Mesothelial cell of epicardium (in vitro differentiated cells): ENCODE data around the gene ERGIC1. TPM values are rescaled to one million over a fixed set of nuclear protein-coding genes. Genes with fewer than 3 reads are reported as not detected.
A peak's percentile ranks its signal among the peaks of the same experiment; 100 is the strongest.

ENCODE experiments used
- DNase-seq, 2 experiments: peaks; one replicate each; pipeline ENCODE4 v3.0.0; 2021; ENCODE audit warnings: low spot score in 2 of 2; ENCODE audit not compliant: unreplicated experiment in 2 of 2
- H3K27ac Mint-ChIP-seq: 2 replicates; pipeline ENCODE4 v1.8.0; 2021; ENCODE audit warnings: mixed read lengths
- H3K27me3 Mint-ChIP-seq: 2 replicates; pipeline ENCODE4 v1.8.0; 2021; ENCODE audit warnings: low read depth, mixed read lengths
- H3K36me3 Mint-ChIP-seq: 2 replicates; pipeline ENCODE4 v1.8.0; 2021; ENCODE audit warnings: mixed read lengths
- H3K4me1 Mint-ChIP-seq: 2 replicates; pipeline ENCODE4 v1.8.0; 2021; ENCODE audit warnings: mixed read lengths
- H3K4me3 Mint-ChIP-seq: 2 replicates; pipeline ENCODE4 v1.8.0; 2021; ENCODE audit warnings: mild to moderate bottlenecking, moderate library complexity, mixed read lengths
- H3K9me3 Mint-ChIP-seq: 2 replicates; pipeline ENCODE4 v1.8.0; 2021; ENCODE audit warnings: mixed read lengths
- CTCF ChIP-seq: fragments of 200-600 bp; sonication (generic); IDR thresholded peaks from one replicate; pipeline ENCODE4 v1.5.0; 2021; ENCODE audit warnings: antibody characterized with exemption; ENCODE audit not compliant: unreplicated experiment
- total RNA-seq: library from RNA; stranded (reverse); gene quantifications from 3 replicates; pipeline ENCODE4 v1.2.1, GENCODE V29; 2021

The ERGIC1 gene
- total RNA-seq, 1 donor from 2014 or later = 107 TPM

- TF ChIP-seq CTCF = no peak
- Mint-ChIP-seq H3K36me3 (peaks cover 15% of the 10 kb centered on the region), H3K9me3 (no peaks in the 10 kb centered on the region), H3K4me1 (peaks cover 52% of the 10 kb centered on the region), H3K4me3 (no peak overlapping the region), H3K27me3 (no peaks in the 10 kb centered on the region), H3K27ac (peak overlapping the region; percentile 91)
- DNase-seq = no peak
Observed at GRCh38 chr5:172898843-172899369, 64.9 kb downstream of the ERGIC1 start.

GRCh38 chr5:172899436-172899835 is 65.4 kb downstream of the ERGIC1 start:
- Mint-ChIP-seq H3K4me1 (peaks cover 57% of the 10 kb centered on the region), H3K27ac (peak overlapping the region; percentile 83), H3K9me3 (no peaks in the 10 kb centered on the region), H3K27me3 (no peaks in the 10 kb centered on the region), H3K4me3 (no peak overlapping the region), H3K36me3 (peaks cover 15% of the 10 kb centered on the region)
- no peak for DNase-seq
- TF ChIP-seq CTCF = no peak

GRCh38 chr5:172901012-172901780 is 67.1 kb downstream of the ERGIC1 start:
- Mint-ChIP-seq H3K27me3 (no peaks in the 10 kb centered on the region), H3K27ac (peak overlapping the region; percentile 98), H3K4me1 (peaks cover 74% of the 10 kb centered on the region), H3K9me3 (no peaks in the 10 kb centered on the region), H3K4me3 (no peak overlapping the region), H3K36me3 (peaks cover 14% of the 10 kb centered on the region)
- TF ChIP-seq CTCF = no peak
- DNase-seq = no peak

GRCh38 chr5:172901788-172902496 is 67.9 kb downstream of the ERGIC1 start:
- no peak for DNase-seq
- H3K27me3 Mint-ChIP-seq = no peaks in the 10 kb centered on the region
- H3K9me3 Mint-ChIP-seq = no peaks in the 10 kb centered on the region
- H3K4me3 Mint-ChIP-seq = no peak overlapping the region
- peaks cover 14% of the 10 kb centered on the region for H3K36me3 Mint-ChIP-seq
- H3K27ac Mint-ChIP-seq = peak overlapping the region; percentile 98
- TF ChIP-seq CTCF = no peak
- peaks cover 81% of the 10 kb centered on the region for H3K4me1 Mint-ChIP-seq

GRCh38 chr5:172902497-172903472 is 68.7 kb downstream of the ERGIC1 start:
- H3K27me3 Mint-ChIP-seq = no peaks in the 10 kb centered on the region
- DNase-seq = peak; percentile 81 to 86
- peaks cover 14% of the 10 kb centered on the region for H3K36me3 Mint-ChIP-seq
- no peak overlapping the region for H3K4me3 Mint-ChIP-seq
- H3K4me1 Mint-ChIP-seq = peaks cover 76% of the 10 kb centered on the region
- TF ChIP-seq CTCF = no peak
- no peaks in the 10 kb centered on the region for H3K9me3 Mint-ChIP-seq
- peak overlapping the region; percentile 98 for H3K27ac Mint-ChIP-seq
